BJ (cell line): ENCODE measurements around the gene DAB1. TPM values are rescaled to one million over a fixed set of nuclear protein-coding genes. Genes with fewer than 3 reads are reported as not detected.

Experiments
- CTCF ChIA-PET: fragments of 350-600 bp; formaldehyde crosslinking; extraction: SDS; loops from one replicate; lab custom pipeline; 2021; ENCODE audit warnings: antibody characterized with exemption, inconsistent platforms; lab: Yijun Ruan, JAX
- POLR2A ChIA-PET: fragments of 300-600 bp; sonication (Branson Sonifier 250); formaldehyde crosslinking; extraction: SDS; loops from one replicate; lab custom pipeline; 2021; ENCODE audit warnings: antibody characterized with exemption; lab: Charles Lee
- DNase-seq: peaks from one replicate; pipeline ENCODE4 v3.0.0-alpha.2; 2011; ENCODE audit warnings: low read depth
- H3K27me3 ChIP-seq: 2 replicates; pipeline ENCODE4 v1.6.0; 2011; ENCODE audit warnings: low read length; ENCODE audit not compliant: control insufficient read depth, insufficient read depth
- H3K36me3 ChIP-seq: 2 replicates; pipeline ENCODE4 v1.5.1; 2011; ENCODE audit warnings: low read length; ENCODE audit not compliant: control insufficient read depth, insufficient read depth
- H3K4me3 ChIP-seq: 2 replicates; pipeline ENCODE4 v1.5.1; 2011; ENCODE audit warnings: low read depth, mild to moderate bottlenecking, control low read depth, low read length
- CTCF ChIP-seq: IDR thresholded peaks from 2 replicates; pipeline ENCODE4 v1.5.1; 2011; ENCODE audit warnings: low read depth, mild to moderate bottlenecking, control low read depth, inconsistent platforms, low read length, moderate library complexity; ENCODE audit not compliant: insufficient read depth
- polyA plus RNA-seq: library from polyadenylated mRNA; depleted of rRNA; stranded (reverse); fragments of >200 nt; gene quantifications from 2 replicates; pipeline ENCODE4 v1.2.3, GENCODE V29; 2011

The DAB1 gene
- polyA plus RNA-seq, 1 experiment: 0.91 TPM

DNA sequence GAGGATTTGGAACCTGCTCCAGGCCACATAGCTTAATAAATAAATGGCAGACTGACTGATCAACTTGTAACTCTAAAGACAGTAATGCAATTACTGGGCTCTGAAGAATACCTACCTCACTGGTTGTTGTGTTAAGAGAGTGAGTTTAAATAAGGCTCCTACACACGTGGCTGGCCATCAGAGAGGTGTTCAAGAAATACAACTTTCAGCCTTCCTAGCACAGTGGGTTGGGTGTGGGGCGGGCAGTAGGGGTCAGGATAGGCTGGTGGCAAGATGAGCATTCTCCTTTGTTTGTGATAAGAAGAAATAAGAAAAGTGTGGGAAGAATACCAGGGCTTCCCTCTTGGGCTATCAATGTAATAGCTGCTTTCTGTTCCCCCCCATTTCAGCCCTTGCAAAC lies 151.3 kb downstream of the DAB1 start:
- ChIA-PET POLR2A (no interaction called here), CTCF (no interaction called here)
- Histone ChIP-seq H3K4me3 (no peak overlapping the region), H3K36me3 (no peaks in the 10 kb centered on the region), H3K27me3 (no peaks in the 10 kb centered on the region)
- no peak for TF ChIP-seq CTCF
- no peak for DNase-seq

GRCh38 chr1:57272150-57272549 lies 151.7 kb downstream of the DAB1 start:
- no peaks in the 10 kb centered on the region for H3K36me3 ChIP-seq
- ChIA-PET CTCF (interaction anchor here (1.1 kb wide), 1 partner anchor 11 kb away, joined by 3 read pairs; no protein-coding TSS in a partner anchor), POLR2A (no interaction called here)
- H3K27me3 ChIP-seq: no peaks in the 10 kb centered on the region
- no peak for DNase-seq
- H3K4me3 ChIP-seq: no peak overlapping the region
- TF ChIP-seq CTCF: no peak

DNA sequence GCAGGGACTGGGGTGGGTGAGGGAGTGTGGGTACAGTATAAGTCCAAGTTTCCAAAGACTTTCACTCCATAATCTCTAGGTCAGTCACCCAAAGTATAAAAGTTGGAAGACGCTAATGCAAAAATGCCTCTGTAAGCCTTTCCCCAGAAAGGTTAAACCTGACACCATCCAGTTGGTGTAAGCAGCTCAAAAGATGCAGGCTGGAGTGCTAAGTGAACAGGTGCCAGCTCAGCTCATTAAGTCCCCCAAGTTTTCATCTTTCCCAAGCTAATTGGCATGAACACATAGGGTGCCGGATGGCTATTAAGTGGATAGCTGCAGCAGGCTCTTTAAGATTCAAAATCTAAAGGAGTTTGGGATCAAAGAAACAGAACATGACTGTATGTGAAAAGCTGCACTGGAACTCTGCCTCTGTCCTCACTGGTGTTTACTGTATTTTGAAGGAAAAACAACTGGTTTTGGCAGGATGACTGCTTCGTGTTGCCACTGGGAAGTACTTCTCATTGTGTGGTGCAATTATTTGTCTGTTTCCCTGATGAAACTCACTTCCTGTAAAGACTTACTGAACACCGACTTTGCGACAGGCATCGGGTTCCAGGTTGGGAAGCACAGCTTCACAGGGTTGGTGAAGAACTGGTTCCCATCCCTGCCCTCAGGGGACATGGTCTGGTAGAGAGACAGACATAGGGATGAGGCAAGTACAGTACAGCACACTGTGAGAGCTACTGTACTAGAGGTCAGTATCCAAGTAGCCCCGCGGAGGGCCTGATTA lies 152.7 kb downstream of the DAB1 start:
- POLR2A ChIA-PET: no interaction called here
- Histone ChIP-seq H3K27me3 (no peaks in the 10 kb centered on the region), H3K4me3 (no peak overlapping the region), H3K36me3 (no peaks in the 10 kb centered on the region)
- TF ChIP-seq CTCF: no peak
- CTCF ChIA-PET: interaction anchor here (1.1 kb wide), 1 partner anchor 12 kb away, joined by 3 read pairs; no protein-coding TSS in a partner anchor
- DNase-seq: no peak

GRCh38 chr1:57269630-57270225 lies 154.1 kb downstream of the DAB1 start:
- ChIA-PET POLR2A (no interaction called here), CTCF (interaction anchor here (0.8 kb wide), 1 partner anchor 9 kb away, joined by 3 read pairs; no protein-coding TSS in a partner anchor)
- no peak for DNase-seq
- Histone ChIP-seq H3K4me3 (no peak overlapping the region), H3K27me3 (no peaks in the 10 kb centered on the region), H3K36me3 (no peaks in the 10 kb centered on the region)
- TF ChIP-seq CTCF: no peak

DNA sequence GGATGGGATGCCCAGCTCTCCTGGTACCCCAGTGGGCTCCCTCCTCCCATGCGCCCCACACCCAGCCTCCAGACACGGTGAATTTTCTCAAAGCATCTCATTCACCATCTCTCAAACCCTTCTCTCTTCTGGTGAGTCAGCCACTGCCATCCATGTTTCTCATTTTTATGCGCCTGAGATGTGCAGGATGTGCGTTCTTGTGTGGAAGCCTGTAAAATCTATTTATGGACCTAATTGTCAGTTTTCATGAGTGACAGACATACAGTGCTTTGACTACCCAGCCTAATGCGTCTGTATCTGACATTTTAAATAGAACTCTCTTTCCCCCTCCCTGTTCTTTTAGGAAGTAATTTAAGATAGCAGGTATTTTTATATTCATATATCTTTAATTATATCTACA lies 158.8 kb downstream of the DAB1 start:
- ChIA-PET CTCF (no interaction called here), POLR2A (no interaction called here)
- TF ChIP-seq CTCF: no peak
- no peaks in the 10 kb centered on the region for H3K27me3 ChIP-seq
- H3K4me3 ChIP-seq: no peak overlapping the region
- no peak for DNase-seq
- H3K36me3 ChIP-seq: no peaks in the 10 kb centered on the region
